Lung (tissue), 12 donors: ENCODE data around the gene SPATA24. TPM values are rescaled to one million over a fixed set of nuclear protein-coding genes. Genes with fewer than 3 reads are reported as not detected.

ENCODE experiments used
- ATAC-seq: fragments of 200-7000 bp; cut with Tn5 transposase; one replicate; pipeline ENCODE4 v1.9.1; 2020; ENCODE audit warnings: moderate number of reproducible peaks; ENCODE audit not compliant: insufficient read depth, low FRiP score
- DNase-seq, 3 donors: peaks; one replicate each; pipeline ENCODE4 v3.0.0-alpha.2; 2013 to 2017
- H3K27ac ChIP-seq, 2 donors: one replicate each; pipeline ENCODE4 v1.5.1; 2013; ENCODE audit warnings: mild to moderate bottlenecking in 2 of 2, moderate library complexity in 2 of 2, control low read depth in 1 of 2, inconsistent platforms in 1 of 2, low read depth in 1 of 2, low read length in 1 of 2
- H3K27me3 ChIP-seq, 3 donors: one replicate each; pipeline ENCODE4 v1.5.1; 2013; ENCODE audit warnings: low read length in 2 of 3; ENCODE audit not compliant: control insufficient read depth in 3 of 3, insufficient read depth in 3 of 3
- H3K36me3 ChIP-seq, 4 donors: one replicate each; pipeline ENCODE4 v1.5.1; 2013; ENCODE audit warnings: low read length in 4 of 4, mild to moderate bottlenecking in 1 of 4, moderate library complexity in 1 of 4; ENCODE audit not compliant: control insufficient read depth in 4 of 4, insufficient read depth in 4 of 4
- H3K4me1 ChIP-seq, 5 donors: one replicate each; pipeline ENCODE4 v1.5.1; 2013; ENCODE audit warnings: low read length in 5 of 5, mild to moderate bottlenecking in 2 of 5, moderate library complexity in 1 of 5; ENCODE audit not compliant: control insufficient read depth in 5 of 5, insufficient read depth in 5 of 5
- H3K4me3 ChIP-seq: one replicate; pipeline ENCODE4 v1.5.1; 2013; ENCODE audit warnings: mild to moderate bottlenecking, control low read depth, moderate library complexity
- H3K9ac ChIP-seq, 2 donors: one replicate each; pipeline ENCODE4 v1.5.1; 2013; ENCODE audit warnings: low read length in 2 of 2, control low read depth in 1 of 2; ENCODE audit not compliant: insufficient read depth in 1 of 2
- H3K9me3 ChIP-seq, 4 donors: one replicate each; pipeline ENCODE4 v1.5.1; 2013; ENCODE audit warnings: low read length in 3 of 4, mild to moderate bottlenecking in 1 of 4, moderate library complexity in 1 of 4; ENCODE audit not compliant: control insufficient read depth in 4 of 4, insufficient read depth in 3 of 4
- WGBS, 2 donors: extraction: QIAGEN DNeasy Blood & Tissue Kit; methylation state at CpG; one replicate each; pipeline ENCODE4 v1.1.7; 2013; 5-methylcytosine and 5-hydroxymethylcytosine counted together
- polyA plus RNA-seq, 2 donors: library from polyadenylated mRNA; stranded (reverse); fragments of 200-250 nt; gene quantifications; one replicate each; pipeline ENCODE4 v1.2.1, GENCODE V29; 2013
- total RNA-seq, 2 donors: library from RNA; depleted of rRNA in 1 of 2; stranded (reverse); fragments of >200 nt in 1 of 2; gene quantifications; one replicate each; pipeline ENCODE4 v1.2.1, GENCODE V29; 2014 to 2021
- TF ChIP-seq, protein P1 (sequence below): IDR thresholded peaks from 2 replicates; pipeline ENCODE4 v1.5.1; 2012; ENCODE audit warnings: mild to moderate bottlenecking; ENCODE audit errors: control extremely low read depth, extremely low read depth
- donor health status: control.
- donor health status: control.
- donor health status: Bipolar disorder and iron deficiency.
- donor health status: healthy.
- donor health status: DM: yes; HTN: yes; CAD: no.

Gene SPATA24
- total and polyA plus RNA-seq, 4 donors: 4.2 to 11.1 (median 6.2) TPM

DNA sequence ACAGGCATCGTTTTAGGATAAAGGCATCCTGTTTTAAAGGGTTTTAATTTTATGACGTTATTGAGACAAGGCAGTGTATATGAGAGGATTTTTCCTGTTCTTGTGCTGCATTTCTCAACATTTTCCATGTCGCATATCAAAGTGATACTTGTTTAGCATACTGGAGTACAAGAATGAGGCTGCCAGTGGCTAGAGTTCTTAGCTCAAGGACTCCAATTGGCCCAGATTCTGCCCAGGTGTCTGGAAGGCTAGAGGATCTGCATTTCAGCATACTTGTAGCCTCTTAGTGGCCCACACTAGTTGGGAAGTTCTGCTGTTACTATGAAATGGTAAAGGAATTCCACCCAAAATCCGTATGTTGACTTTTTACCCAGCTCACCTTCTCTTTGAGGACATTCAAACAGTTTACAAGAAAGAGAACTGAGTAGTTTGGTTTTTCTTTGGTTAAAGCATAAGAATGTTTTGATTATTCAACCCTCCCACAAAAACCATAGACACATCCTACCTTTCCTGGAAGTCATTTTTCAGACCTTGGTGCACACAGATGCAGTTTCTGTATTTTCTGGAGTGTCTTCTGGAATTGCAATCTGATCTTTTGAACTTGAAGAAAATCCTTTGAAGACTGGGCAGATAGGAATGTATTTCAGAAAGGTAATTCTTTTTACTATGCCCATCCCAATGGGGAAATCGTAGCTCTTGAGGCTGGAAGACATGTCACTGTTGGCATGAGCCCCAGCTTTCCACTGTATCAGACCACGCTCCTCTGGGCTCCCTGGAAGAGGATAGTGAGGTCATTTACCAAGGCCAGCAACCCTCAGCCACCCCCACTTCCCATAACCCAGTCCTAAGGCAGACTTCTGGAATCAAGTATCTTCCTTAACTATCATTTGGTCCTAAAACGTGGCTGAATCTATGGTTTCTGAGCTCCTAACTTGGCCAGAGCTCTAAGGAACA, 32.1 kb downstream of the SPATA24 start:
- no peaks in the 10 kb centered on the region for H3K9me3 ChIP-seq
- ATAC-seq: no peak
- H3K4me3 ChIP-seq: no peak overlapping the region
- no peak overlapping the region for H3K27ac ChIP-seq
- no peak overlapping the region for H3K9ac ChIP-seq
- WGBS, 2 donors: 73 to 83% methylated on average over 7 of the region's 7 CpGs
- no peak for DNase-seq
- H3K4me1 ChIP-seq: peaks cover 0 to 3% (median 0%) of the 10 kb centered on the region in 5 donors
- H3K36me3 ChIP-seq: peaks cover 11 to 24% (median 22%) of the 10 kb centered on the region in 4 donors
- no peaks in the 10 kb centered on the region for H3K27me3 ChIP-seq
- TF ChIP-seq, protein P1, sequence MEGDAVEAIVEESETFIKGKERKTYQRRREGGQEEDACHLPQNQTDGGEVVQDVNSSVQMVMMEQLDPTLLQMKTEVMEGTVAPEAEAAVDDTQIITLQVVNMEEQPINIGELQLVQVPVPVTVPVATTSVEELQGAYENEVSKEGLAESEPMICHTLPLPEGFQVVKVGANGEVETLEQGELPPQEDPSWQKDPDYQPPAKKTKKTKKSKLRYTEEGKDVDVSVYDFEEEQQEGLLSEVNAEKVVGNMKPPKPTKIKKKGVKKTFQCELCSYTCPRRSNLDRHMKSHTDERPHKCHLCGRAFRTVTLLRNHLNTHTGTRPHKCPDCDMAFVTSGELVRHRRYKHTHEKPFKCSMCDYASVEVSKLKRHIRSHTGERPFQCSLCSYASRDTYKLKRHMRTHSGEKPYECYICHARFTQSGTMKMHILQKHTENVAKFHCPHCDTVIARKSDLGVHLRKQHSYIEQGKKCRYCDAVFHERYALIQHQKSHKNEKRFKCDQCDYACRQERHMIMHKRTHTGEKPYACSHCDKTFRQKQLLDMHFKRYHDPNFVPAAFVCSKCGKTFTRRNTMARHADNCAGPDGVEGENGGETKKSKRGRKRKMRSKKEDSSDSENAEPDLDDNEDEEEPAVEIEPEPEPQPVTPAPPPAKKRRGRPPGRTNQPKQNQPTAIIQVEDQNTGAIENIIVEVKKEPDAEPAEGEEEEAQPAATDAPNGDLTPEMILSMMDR: no peak

DNA sequence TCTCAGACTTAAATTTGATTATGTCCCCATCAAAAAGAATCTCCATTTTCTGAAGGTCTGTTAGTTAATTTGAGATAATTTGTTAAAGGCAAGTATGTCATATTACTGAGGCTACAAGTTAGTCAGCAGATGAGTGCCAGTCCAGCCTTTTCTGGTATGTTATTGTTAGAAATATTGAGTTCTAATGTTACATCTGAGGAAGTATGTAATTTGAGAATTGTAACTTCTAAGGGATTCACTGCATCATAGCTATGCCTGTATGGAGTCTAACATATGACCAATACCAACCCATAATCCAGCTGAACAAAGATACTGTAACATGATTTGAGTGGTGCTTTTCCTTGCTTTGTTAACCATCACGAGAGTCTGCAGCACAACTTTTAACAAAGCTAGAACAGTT, 34.7 kb downstream of the SPATA24 start:
- no peak overlapping the region for H3K9ac ChIP-seq
- 94 to 95% methylated on average over 1 of the region's 1 CpG for WGBS, 2 donors
- peaks cover 17 to 39% (median 28%) of the 10 kb centered on the region in 4 donors for H3K36me3 ChIP-seq
- H3K9me3 ChIP-seq: no peaks in the 10 kb centered on the region
- TF ChIP-seq, protein P1: no peak
- peaks cover 0 to 3% (median 0%) of the 10 kb centered on the region in 5 donors for H3K4me1 ChIP-seq
- no peak overlapping the region for H3K27ac ChIP-seq
- ATAC-seq (no peak), DNase-seq (no peak)
- H3K4me3 ChIP-seq: no peak overlapping the region
- no peaks in the 10 kb centered on the region for H3K27me3 ChIP-seq

DNA sequence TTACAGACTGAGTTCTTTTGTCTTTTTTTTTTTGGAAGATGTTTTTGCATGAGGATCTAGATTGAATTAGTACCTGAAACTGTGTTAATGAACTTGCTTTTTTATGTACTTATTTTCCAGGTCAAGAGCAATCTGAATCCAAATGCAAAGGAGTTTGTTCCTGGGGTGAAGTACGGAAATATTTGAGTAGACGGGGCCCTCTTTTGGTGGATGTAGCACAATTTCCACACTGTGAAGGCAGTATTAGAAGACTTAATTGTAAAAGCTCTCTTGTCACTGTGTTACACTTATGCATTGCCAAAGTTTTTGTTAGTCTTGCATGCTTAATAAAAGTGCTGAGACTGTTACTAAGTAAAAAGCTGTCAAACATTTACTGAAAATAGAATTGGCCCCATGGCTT, 35.3 kb downstream of the SPATA24 start:
- peaks cover 0 to 3% (median 0%) of the 10 kb centered on the region in 5 donors for H3K4me1 ChIP-seq
- H3K27ac ChIP-seq: no peak overlapping the region
- ATAC-seq (no peak), DNase-seq (peak in 1 of 3 donors; percentile 19)
- TF ChIP-seq, protein P1: no peak
- no peaks in the 10 kb centered on the region for H3K9me3 ChIP-seq
- WGBS, 2 donors: 79 to 83% methylated on average over 2 of the region's 2 CpGs
- no peak overlapping the region for H3K9ac ChIP-seq
- no peaks in the 10 kb centered on the region for H3K27me3 ChIP-seq
- peaks cover 21 to 44% (median 30%) of the 10 kb centered on the region in 4 donors for H3K36me3 ChIP-seq
- no peak overlapping the region for H3K4me3 ChIP-seq
